T-helper 22 cell (primary cell): Measurements from ENCODE around the gene KCNAB3.

Experiments used
- DNase-seq: peaks from one replicate; pipeline ENCODE4 v3.0.0-alpha.2; 2020; ENCODE audit warnings: low read depth

KCNAB3 gene

GRCh38 chr17:7875804-7876370 lies 53.8 kb downstream of the KCNAB3 start:
- no peak for DNase-seq

GRCh38 chr17:7873051-7873450 lies 56.6 kb downstream of the KCNAB3 start:
- no peak for DNase-seq
